COLO668 (cell line): ENCODE results near the gene ALDH3B1.

Experiments used
- DNase-seq: peaks from one replicate; lab custom pipeline; 2025; ENCODE audit not compliant: unreplicated experiment; lab: John Stamatoyannopoulos, UW

The ALDH3B1 gene

GRCh38 chr11:68030318-68031143 is 20.4 kb downstream of the ALDH3B1 start, which contains the start of gene NDUFS8:
NDUFS8 (plus strand) TSS chr11:68030681; CDS start chr11:68032152, 1,471 bp downstream.
- DNase-seq = peak; percentile 96

GRCh38 chr11:68031144-68031464 is 21.0 kb downstream of the ALDH3B1 start:
- DNase-seq = no peak

- no peak for DNase-seq
Measured at GRCh38 chr11:68032003-68032402, 21.9 kb downstream of the ALDH3B1 start.

DNA sequence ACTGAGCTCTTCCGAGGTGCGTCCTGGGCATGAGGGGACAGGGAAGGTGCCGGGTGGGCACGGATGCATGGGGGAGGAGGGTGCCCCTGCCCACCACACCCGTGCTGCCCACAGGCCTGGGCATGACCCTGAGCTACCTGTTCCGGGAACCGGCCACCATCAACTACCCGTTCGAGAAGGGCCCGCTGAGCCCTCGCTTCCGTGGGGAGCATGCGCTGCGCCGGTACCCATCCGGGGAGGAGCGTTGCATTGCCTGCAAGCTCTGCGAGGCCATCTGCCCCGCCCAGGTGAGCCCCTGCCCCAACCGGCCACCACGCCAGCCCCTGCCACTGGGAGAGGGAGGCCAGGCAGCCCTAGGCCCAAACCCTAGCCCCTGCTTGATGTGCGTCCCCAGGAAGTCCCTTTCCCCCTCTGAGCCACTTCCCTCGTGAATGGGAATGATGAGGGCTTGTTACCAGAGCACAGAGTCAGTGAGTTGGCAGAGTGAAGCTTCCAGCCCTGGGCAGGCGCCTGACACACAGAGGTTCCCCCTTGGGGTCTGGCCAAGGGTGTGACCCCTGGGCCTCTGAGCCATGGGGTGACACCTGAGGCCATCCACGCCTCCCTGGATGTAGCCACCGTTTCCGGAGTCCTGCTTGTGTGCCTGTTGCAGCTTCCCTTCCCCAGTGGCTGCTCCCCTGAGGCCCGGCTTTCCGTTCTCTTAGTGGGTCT is 23.0 kb downstream of the ALDH3B1 start:
- no peak for DNase-seq

GRCh38 chr11:68033708-68034045 is 23.6 kb downstream of the ALDH3B1 start:
- DNase-seq = no peak

- DNase-seq = no peak
Measured at GRCh38 chr11:68035266-68035876, 25.2 kb downstream of the ALDH3B1 start.

GRCh38 chr11:68036141-68036716 is 26.1 kb downstream of the ALDH3B1 start:
- DNase-seq = no peak

DNA sequence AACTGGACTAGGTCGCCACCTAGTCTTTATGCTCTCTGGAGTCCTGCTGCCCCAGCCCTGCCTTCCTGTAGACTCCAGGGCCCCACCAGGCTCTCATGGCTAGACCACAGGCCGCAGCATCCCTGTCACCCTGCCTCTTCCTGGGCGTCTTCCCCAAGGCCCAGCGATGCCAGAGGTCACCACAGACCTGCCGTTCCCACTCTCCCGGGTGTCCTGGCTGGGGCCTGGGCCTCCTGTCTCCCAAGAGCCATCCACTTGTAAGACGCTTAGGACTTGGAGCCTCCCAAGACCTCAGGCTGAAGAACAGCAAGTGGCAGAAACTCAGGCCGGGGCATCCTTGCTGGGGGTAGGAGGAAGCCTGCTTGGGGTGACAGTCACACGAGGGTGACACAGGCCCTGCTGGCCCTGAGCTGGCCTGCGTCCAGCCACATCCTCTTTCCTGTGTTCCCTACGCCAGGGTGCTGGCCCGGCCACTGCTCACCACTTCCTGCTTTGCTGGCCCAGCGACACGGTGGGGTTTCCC is 26.7 kb downstream of the ALDH3B1 start:
- DNase-seq = no peak

GRCh38 chr11:68037411-68038225 is 27.5 kb downstream of the ALDH3B1 start:
- DNase-seq = no peak

DNA sequence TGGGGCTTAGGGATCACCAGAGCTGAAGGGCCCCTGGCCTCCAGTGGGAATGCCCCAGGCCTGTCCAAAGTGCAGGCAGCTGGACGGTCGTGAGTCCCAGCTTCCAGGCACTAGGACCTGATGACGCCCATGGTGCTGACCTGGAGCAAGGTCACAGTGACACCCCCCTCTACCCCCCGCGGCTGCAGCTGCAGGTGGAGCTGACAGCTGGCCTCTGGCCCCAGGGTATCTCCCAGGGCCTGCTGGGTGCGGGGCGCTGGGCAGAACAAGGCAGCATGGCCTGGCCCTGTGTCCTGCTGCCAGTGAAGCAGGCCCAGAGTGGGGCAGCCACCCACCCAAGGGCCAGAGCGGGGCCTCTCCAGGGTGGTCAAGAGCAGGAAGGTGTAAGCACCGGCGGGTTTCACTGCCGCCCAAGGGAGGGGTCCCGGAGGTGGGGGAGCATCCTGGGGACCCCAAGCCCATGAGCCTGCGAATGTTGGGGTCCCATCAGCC is 28.1 kb downstream of the ALDH3B1 start:
- peak; percentile 73 for DNase-seq

- DNase-seq = peak; percentile 86
Measured at GRCh38 chr11:68038718-68039525, 28.8 kb downstream of the ALDH3B1 start, which contains the start of gene TCIRG1. TCIRG1 (plus strand) TSS chr11:68039025; CDS start chr11:68041272, 2,247 bp downstream.

- DNase-seq = peak; percentile 32
Measured at GRCh38 chr11:68039526-68040086, 29.5 kb downstream of the ALDH3B1 start.

DNA sequence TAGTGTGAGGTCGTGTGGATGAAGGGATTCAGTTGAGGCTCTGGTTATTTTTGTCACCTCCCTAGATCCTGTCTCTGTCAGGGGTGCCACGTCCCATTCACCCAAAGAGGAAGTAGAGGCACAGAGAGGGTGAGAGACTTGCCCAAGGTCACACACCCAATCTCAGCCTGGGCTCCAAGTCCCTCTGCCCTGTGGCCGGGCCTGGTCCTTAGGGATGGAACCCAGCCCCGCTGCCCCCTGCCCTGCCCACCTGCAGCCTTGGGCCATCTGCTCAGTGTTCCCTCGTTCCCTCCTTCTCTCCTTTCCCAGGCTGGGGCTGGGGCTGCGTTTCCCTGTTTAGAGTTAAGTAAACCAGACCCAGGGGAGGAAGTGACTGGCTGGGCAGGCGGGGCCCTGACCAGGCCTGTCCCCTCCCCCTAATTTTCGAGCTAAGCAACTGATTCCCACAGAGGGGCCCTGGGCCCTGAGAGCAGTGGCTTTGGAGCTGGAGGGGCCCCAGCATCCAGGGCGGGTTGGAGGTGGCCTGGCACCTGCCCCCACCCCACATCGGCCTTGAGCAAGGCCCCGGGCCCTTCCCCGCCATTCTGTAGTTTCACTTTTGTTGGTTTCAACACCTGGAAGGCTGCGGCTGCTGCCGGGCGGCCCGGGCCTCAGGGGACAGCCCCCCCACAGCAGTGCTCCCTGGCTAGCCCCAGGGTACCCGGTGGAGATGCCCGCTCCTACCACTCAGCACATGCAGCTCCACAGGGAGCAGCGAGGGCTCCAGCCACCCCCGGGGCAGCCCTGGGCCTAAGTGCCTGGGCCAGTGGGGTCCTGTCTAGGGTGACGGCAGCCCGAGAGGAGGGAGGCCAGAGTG is 30.2 kb downstream of the ALDH3B1 start:
- peak; percentile 73 for DNase-seq

DNA sequence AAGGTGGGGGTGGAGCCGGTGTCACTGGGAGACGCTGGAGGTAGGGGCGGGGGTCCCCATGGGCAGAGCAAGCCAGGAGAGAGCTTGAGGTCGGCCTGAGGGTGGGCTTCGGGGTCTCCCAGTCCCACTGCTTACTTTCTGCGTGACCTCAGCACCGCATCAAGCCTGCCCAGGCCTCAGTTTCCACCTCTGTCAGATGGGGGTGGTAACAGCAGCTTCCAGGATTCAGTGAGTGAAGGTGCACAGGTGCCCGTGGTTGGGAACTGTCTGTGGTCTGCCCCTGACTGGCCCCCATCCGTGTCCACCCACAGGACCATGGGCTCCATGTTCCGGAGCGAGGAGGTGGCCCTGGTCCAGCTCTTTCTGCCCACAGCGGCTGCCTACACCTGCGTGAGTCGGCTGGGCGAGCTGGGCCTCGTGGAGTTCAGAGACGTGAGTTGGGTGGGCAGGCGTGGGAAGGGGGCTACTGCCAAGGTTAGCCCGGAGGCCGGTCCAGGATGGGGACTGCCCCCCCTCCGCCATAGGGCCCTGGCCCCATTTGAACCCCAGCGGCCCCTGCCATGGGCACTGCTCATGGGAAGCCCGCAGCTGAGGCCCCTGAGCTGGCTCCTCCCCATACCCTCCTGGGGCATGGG is 30.9 kb downstream of the ALDH3B1 start:
- DNase-seq = no peak

GRCh38 chr11:68041617-68042218 is 31.6 kb downstream of the ALDH3B1 start:
- DNase-seq = no peak

DNA sequence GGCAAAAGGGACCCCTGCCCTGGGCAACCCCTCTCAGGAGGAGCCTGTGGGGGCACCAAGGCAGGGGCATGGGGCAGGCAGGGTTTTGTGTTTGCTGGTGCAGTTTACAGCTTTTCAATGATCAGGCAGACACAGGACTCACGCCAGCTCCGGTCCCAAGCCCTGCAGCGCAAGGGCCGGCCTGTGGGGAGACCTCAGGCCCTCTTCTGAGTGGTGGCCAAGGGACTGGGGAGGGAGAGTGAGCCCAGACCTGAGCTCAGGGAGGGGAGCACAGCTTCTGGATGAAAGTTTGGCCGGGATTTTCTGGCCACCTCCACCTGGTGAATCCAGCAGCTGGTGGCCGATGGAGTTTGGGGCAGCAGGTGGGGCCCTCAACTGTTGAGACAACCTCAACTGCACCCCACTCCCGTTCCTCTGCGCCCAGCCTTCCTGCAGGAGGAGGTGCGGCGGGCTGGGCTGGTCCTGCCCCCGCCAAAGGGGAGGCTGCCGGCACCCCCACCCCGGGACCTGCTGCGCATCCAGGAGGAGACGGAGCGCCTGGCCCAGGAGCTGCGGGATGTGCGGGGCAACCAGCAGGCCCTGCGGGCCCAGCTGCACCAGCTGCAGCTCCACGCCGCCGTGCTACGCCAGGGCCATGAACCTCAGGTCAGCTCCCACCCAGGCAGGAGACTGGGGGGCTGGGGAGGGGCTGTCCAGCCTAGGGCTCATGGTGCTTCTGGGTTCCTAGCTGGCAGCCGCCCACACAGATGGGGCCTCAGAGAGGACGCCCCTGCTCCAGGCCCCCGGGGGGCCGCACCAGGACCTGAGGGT is 32.3 kb downstream of the ALDH3B1 start:
- DNase-seq = no peak

GRCh38 chr11:68043029-68043348 is 32.9 kb downstream of the ALDH3B1 start:
- no peak for DNase-seq
